ENCODE measurements around the gene DAAM2. TPM values are rescaled to one million over a fixed set of nuclear protein-coding genes. Genes with fewer than 3 reads are reported as not detected.

Gene DAAM2
- total RNA-seq, 1 donor from 2014 or later, result 22.1 TPM

DNA sequence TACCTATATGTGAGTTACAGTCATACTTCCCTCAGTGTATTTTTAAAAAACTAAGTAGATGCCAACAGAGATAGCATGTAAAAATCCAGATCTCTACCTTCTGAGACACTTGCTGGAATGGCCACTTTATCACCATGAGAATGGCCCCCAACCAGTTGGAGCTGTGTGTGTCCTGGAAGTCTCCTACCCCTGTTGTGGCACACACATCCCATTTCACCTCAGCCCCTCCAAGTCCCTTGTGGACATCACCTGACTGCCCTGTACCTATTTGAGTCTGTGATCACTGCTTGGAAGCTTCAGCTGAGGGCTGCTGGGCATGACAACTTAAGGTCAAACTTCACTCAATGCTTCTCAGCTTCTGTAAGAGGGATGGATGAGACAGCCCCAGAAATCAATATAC lies 118.0 kb downstream of the DAAM2 start:
- no peak for DNase-seq (ENCODE audit: extremely low spot score in 2 of 2)
- Histone ChIP-seq H3K27me3 (no peaks in the 10 kb centered on the region), H3K9me3 (no peaks in the 10 kb centered on the region), H3K27ac (no peak overlapping the region), H3K4me3 (no peak overlapping the region), H3K4me1 (no peaks in the 10 kb centered on the region), H3K36me3 (peaks cover 0 to 11% of the 10 kb centered on the region in 2 donors)
- TF ChIP-seq POLR2A (IDR thresholded peaks at IDR 0.05) (no peak), POLR2AphosphoS5 (IDR thresholded peaks at IDR 0.05; ENCODE audit: insufficient read depth in 1 of 2, low read depth in 1 of 2) (no peak)
- TF ChIP-seq, protein P1, sequence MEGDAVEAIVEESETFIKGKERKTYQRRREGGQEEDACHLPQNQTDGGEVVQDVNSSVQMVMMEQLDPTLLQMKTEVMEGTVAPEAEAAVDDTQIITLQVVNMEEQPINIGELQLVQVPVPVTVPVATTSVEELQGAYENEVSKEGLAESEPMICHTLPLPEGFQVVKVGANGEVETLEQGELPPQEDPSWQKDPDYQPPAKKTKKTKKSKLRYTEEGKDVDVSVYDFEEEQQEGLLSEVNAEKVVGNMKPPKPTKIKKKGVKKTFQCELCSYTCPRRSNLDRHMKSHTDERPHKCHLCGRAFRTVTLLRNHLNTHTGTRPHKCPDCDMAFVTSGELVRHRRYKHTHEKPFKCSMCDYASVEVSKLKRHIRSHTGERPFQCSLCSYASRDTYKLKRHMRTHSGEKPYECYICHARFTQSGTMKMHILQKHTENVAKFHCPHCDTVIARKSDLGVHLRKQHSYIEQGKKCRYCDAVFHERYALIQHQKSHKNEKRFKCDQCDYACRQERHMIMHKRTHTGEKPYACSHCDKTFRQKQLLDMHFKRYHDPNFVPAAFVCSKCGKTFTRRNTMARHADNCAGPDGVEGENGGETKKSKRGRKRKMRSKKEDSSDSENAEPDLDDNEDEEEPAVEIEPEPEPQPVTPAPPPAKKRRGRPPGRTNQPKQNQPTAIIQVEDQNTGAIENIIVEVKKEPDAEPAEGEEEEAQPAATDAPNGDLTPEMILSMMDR (IDR thresholded peaks at IDR 0.05), result no peak
- intact Hi-C loops (cut with DNase I), result no loop called here

DNA sequence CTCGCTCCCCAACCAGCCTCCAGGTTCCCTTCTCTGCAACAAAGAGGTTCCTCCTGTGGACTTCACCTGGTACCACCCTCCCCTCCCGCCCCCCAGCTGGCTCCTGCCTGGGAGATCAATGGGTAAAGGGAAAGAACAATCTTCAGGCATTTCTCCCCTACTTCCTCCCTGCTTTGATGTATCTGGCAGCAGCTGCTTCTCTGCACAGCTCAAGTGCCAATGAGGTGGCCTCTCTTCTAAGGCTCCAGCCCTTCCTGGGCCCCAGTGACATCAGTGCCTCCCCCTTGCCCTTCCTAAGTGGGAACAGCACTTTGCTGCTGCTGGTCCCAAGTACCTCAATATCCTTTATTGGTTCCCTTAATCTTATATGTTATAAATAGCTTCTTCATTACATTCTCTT lies 118.6 kb downstream of the DAAM2 start:
- Histone ChIP-seq H3K27me3 (no peaks in the 10 kb centered on the region), H3K36me3 (peaks cover 0 to 16% of the 10 kb centered on the region in 2 donors), H3K27ac (no peak overlapping the region), H3K4me3 (no peak overlapping the region), H3K9me3 (no peaks in the 10 kb centered on the region), H3K4me1 (no peaks in the 10 kb centered on the region)
- TF ChIP-seq, protein P1 (IDR thresholded peaks at IDR 0.05), result no peak
- DNase-seq (ENCODE audit: extremely low spot score in 2 of 2), result no peak
- intact Hi-C loops (cut with DNase I), result no loop called here

DNA sequence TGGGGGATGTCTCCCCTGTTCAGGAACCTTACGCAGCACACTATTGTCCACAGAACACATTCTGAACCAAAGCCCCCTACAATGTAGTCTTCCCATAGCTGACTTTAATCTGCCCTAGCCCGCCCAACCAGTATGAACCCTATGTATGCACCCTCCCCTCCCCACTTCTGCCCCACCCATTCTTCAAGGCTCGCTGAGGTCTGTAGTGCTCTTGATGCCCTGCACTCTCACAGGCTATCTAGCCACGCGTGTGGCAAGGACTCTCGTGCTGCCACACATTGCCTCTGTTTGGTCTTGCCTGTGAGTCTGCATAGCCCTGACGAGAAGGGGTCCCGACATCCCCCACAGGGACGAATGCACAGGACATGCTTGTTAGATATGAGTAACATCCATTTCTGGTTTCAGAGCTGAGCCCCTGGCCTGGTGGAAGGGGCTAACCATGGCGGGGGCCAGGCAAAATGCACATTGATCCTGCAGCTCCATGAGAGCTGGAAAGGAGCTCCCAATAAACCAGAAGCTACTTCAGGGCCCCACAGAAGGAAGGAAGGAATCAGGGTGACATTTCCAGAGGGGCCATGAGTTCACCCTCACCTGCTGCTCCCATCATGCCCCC lies 119.4 kb downstream of the DAAM2 start:
- intact Hi-C loops (cut with DNase I), result no loop called here
- H3K4me3 ChIP-seq, result no peak overlapping the region
- no peaks in the 10 kb centered on the region for H3K27me3 ChIP-seq
- TF ChIP-seq POLR2AphosphoS5 (IDR thresholded peaks at IDR 0.05; ENCODE audit: insufficient read depth in 1 of 2, low read depth in 1 of 2) (no peak), POLR2A (IDR thresholded peaks at IDR 0.05) (no peak)
- TF ChIP-seq, protein P1 (IDR thresholded peaks at IDR 0.05), result no peak
- peaks cover 0 to 18% of the 10 kb centered on the region in 2 donors for H3K36me3 ChIP-seq
- DNase-seq (ENCODE audit: extremely low spot score in 2 of 2), result no peak
- no peaks in the 10 kb centered on the region for H3K4me1 ChIP-seq
- H3K9me3 ChIP-seq, result no peaks in the 10 kb centered on the region
- H3K27ac ChIP-seq, result no peak overlapping the region

DNA sequence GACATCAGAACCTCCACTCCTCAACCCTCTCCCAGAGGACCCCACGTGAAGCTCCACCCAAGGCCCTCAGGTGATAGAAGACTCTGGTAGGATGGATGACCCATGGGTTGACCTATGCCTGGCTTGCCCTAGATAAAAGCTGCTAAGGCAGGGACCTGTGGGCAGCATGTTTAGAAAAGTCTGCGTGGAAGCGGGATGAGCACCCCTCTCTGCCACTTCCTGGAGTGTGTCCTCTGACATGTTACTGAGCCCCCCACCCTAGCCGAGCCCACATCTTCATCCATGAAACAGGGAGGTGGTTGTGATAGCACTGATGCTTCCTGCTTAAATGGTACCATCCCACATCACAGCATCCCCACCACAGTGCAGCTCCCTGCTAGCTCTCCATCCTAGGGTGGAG lies 120.3 kb downstream of the DAAM2 start:
- intact Hi-C loops (cut with DNase I), result no loop called here
- no peak overlapping the region for H3K27ac ChIP-seq
- no peaks in the 10 kb centered on the region for H3K9me3 ChIP-seq
- H3K4me3 ChIP-seq, result no peak overlapping the region
- peaks cover 0 to 18% of the 10 kb centered on the region in 2 donors for H3K36me3 ChIP-seq
- DNase-seq (ENCODE audit: extremely low spot score in 2 of 2), result no peak
- TF ChIP-seq POLR2AphosphoS5 (IDR thresholded peaks at IDR 0.05; ENCODE audit: insufficient read depth in 1 of 2, low read depth in 1 of 2), result no peak
- TF ChIP-seq, protein P1 (IDR thresholded peaks at IDR 0.05), result no peak
- no peak for TF ChIP-seq POLR2A (IDR thresholded peaks at IDR 0.05)
- H3K4me1 ChIP-seq, result no peaks in the 10 kb centered on the region
- H3K27me3 ChIP-seq, result no peaks in the 10 kb centered on the region

DNA sequence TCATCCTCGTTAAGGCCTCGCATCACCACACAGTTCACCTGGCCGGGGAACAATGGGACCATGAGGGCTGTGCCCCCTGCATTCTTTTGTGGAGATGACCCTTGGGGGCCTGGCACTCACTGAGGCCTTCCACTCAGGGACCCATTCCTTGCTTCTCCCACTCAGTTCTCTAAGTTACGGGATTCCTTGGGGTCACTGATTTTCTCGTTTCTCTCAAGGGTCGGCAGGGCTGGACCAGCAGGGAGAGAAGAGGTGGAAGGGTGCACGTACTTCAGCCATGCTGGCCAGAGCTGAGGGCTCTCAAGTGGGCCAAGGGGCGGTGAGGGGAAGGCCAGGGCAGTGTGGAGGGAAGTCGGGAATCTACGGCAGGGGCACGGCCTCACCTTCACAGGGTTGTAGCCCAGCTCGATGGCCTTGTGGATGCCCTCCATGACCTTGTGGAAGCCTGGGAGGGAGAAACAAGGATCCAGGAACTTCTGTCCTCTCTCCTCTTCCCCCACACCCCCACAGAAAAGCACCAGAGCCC lies 121.3 kb downstream of the DAAM2 start:
- H3K4me1 ChIP-seq, result no peaks in the 10 kb centered on the region
- no peak for TF ChIP-seq POLR2A (IDR thresholded peaks at IDR 0.05)
- TF ChIP-seq, protein P1 (IDR thresholded peaks at IDR 0.05), result no peak
- no peak for TF ChIP-seq POLR2AphosphoS5 (IDR thresholded peaks at IDR 0.05; ENCODE audit: insufficient read depth in 1 of 2, low read depth in 1 of 2)
- no peaks in the 10 kb centered on the region for H3K27me3 ChIP-seq
- no peaks in the 10 kb centered on the region for H3K9me3 ChIP-seq
- no peak overlapping the region for H3K27ac ChIP-seq
- peaks cover 0 to 18% of the 10 kb centered on the region in 2 donors for H3K36me3 ChIP-seq
- intact Hi-C loops (cut with DNase I), result no loop called here
- no peak for DNase-seq (ENCODE audit: extremely low spot score in 2 of 2)
- H3K4me3 ChIP-seq, result no peak overlapping the region

All from vagina (tissue), 2 donors.